ENCODE results near the gene PSMD14.

PSMD14 gene

DNA sequence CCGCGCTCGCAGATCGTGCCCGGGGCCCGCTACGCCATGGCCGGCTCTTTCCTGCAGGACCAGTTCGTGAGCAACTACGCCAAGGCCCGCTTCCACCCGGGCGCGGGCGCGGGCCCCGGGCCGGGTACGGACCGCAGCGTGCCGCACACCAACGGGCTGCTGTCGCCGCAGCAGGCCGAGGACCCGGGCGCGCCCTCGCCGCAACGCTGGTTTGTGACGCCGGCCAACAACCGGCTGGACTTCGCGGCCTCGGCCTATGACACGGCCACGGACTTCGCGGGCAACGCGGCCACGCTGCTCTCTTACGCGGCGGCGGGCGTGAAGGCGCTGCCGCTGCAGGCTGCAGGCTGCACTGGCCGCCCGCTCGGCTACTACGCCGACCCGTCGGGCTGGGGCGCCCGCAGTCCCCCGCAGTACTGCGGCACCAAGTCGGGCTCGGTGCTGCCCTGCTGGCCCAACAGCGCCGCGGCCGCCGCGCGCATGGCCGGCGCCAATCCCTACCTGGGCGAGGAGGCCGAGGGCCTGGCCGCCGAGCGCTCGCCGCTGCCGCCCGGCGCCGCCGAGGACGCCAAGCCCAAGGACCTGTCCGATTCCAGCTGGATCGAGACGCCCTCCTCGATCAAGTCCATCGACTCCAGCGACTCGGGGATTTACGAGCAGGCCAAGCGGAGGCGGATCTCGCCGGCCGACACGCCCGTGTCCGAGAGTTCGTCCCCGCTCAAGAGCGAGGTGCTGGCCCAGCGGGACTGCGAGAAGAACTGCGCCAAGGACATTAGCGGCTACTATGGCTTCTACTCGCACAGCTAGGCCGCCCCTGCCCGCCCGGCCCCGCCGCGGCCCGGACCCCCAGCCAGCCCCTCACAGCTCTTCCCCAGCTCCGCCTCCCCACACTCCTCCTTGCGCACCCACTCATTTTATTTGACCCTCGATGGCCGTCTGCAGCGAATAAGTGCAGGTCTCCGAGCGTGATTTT, 115.5 kb downstream of the PSMD14 start:
- Histone ChIP-seq H3K27me3 (ENCODE audit: insufficient read depth, poor library complexity, severe bottlenecking) (peaks cover 99% of the 10 kb centered on the region), H3K27ac (ENCODE audit: poor library complexity, severe bottlenecking) (no peak overlapping the region), H3K4me3 (ENCODE audit: severe bottlenecking) (peak overlapping the region; percentile 11), H3K4me1 (ENCODE audit: insufficient read depth, poor library complexity, severe bottlenecking) (no peaks in the 10 kb centered on the region), H3K9me3 (ENCODE audit: severe bottlenecking) (no peaks in the 10 kb centered on the region), H3K36me3 (ENCODE audit: low read depth) (no peaks in the 10 kb centered on the region)
- DNase-seq (ENCODE audit: low spot score) (no peak), ATAC-seq (ENCODE audit: low read depth) (peak; percentile 65)
- TF ChIP-seq CTCF (IDR thresholded peaks at IDR 0.05; ENCODE audit: poor library complexity, severe bottlenecking), result no peak

GRCh38 chr2:161424394-161424769, 116.2 kb downstream of the PSMD14 start:
- no peaks in the 10 kb centered on the region for H3K36me3 ChIP-seq (ENCODE audit: low read depth)
- ATAC-seq (ENCODE audit: low read depth), result no peak
- H3K27me3 ChIP-seq (ENCODE audit: insufficient read depth, poor library complexity, severe bottlenecking), result peaks cover 99% of the 10 kb centered on the region
- no peaks in the 10 kb centered on the region for H3K9me3 ChIP-seq (ENCODE audit: severe bottlenecking)
- no peak overlapping the region for H3K27ac ChIP-seq (ENCODE audit: poor library complexity, severe bottlenecking)
- no peak for TF ChIP-seq CTCF (IDR thresholded peaks at IDR 0.05; ENCODE audit: poor library complexity, severe bottlenecking)
- no peak for DNase-seq (ENCODE audit: low spot score)
- H3K4me1 ChIP-seq (ENCODE audit: insufficient read depth, poor library complexity, severe bottlenecking), result no peaks in the 10 kb centered on the region
- no peak overlapping the region for H3K4me3 ChIP-seq (ENCODE audit: severe bottlenecking)

DNA sequence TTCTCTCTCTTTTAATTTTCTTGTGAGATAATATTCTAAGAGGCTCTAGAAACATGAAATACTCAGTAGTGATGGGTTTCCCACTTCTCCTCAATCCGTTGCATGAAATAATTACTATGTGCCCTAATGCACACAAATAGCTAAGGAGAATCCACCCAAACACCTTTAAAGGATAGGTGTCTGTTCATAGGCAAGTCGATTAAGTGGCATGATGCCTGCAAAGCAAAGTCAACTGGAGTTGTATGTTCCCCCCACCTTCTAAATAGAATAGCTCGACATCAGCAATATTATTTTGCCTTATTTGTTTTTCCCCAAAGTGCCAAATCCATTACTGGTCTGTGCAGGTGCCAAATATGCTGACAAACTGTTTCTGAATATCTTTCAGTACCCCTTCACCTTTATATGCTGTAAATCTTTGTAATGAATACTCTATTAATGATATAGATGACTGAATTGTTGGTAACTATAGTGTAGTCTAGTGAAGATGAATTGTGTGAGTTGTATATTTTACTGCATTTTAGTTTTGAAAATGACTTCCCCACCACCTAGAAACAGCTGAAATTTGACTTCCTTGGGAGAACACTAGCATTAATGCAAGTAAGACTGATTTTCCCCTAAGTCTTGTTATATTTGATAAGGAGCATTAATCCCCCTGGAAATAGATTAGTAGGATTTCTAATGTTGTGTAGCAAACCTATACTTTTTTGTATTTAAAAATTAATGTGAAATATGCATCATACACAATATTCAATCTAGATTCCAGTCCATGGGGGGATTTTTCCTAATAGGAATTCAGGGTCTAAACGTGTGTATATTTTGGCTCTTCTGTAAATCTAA, 116.9 kb downstream of the PSMD14 start:
- TF ChIP-seq CTCF (IDR thresholded peaks at IDR 0.05; ENCODE audit: poor library complexity, severe bottlenecking), result no peak
- H3K4me1 ChIP-seq (ENCODE audit: insufficient read depth, poor library complexity, severe bottlenecking), result no peaks in the 10 kb centered on the region
- H3K36me3 ChIP-seq (ENCODE audit: low read depth), result no peaks in the 10 kb centered on the region
- peaks cover 99% of the 10 kb centered on the region for H3K27me3 ChIP-seq (ENCODE audit: insufficient read depth, poor library complexity, severe bottlenecking)
- H3K27ac ChIP-seq (ENCODE audit: poor library complexity, severe bottlenecking), result no peak overlapping the region
- DNase-seq (ENCODE audit: low spot score) (no peak), ATAC-seq (ENCODE audit: low read depth) (no peak)
- no peak overlapping the region for H3K4me3 ChIP-seq (ENCODE audit: severe bottlenecking)
- H3K9me3 ChIP-seq (ENCODE audit: severe bottlenecking), result no peaks in the 10 kb centered on the region

DNA sequence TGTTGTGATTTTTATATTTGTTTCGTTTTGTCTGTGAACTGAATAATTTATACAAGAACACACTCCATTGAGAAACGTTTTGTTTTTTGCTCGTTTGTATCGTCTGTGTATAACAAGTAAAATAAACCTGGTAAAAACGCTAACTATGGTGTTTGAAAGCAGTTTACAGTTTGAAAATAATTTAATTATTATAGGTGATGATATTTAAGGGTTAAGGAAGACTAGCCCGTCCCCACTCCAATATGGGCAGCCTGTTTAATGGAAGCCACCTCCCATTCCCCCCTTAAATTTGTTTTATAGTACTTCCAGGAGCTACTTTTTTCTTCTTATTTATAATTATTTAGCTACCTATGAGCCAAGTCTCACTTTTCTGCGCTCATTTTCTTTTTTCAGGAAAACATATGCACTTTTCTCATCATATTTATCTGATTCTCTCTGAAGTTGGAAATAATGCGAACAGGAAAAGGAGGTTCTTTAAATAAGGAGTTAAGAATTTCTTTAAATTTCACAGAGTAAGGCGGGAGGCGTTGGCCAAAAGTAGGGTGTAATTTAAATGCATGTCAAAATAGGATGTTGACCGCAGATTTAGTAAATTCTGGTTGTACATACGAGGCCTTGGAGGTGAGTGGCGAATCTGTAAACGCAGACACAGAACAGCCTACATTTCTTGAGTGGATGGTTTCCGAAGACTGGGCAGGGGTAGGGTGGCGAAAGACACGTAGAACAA, 117.7 kb downstream of the PSMD14 start:
- H3K4me3 ChIP-seq (ENCODE audit: severe bottlenecking), result no peak overlapping the region
- H3K4me1 ChIP-seq (ENCODE audit: insufficient read depth, poor library complexity, severe bottlenecking), result no peaks in the 10 kb centered on the region
- H3K27ac ChIP-seq (ENCODE audit: poor library complexity, severe bottlenecking), result no peak overlapping the region
- no peaks in the 10 kb centered on the region for H3K36me3 ChIP-seq (ENCODE audit: low read depth)
- H3K27me3 ChIP-seq (ENCODE audit: insufficient read depth, poor library complexity, severe bottlenecking), result peaks cover 99% of the 10 kb centered on the region
- H3K9me3 ChIP-seq (ENCODE audit: severe bottlenecking), result no peaks in the 10 kb centered on the region
- no peak for TF ChIP-seq CTCF (IDR thresholded peaks at IDR 0.05; ENCODE audit: poor library complexity, severe bottlenecking)
- DNase-seq (ENCODE audit: low spot score) (no peak), ATAC-seq (ENCODE audit: low read depth) (no peak)
